HuH-7 (cell line): ENCODE data around the gene CCDC92.
A peak's percentile ranks its signal among the peaks of the same experiment; 100 is the strongest.

Source experiments
- DNase-seq: peaks from one replicate; pipeline ENCODE4 v3.0.0; 2011; ENCODE audit warnings: low spot score

Gene CCDC92

DNA sequence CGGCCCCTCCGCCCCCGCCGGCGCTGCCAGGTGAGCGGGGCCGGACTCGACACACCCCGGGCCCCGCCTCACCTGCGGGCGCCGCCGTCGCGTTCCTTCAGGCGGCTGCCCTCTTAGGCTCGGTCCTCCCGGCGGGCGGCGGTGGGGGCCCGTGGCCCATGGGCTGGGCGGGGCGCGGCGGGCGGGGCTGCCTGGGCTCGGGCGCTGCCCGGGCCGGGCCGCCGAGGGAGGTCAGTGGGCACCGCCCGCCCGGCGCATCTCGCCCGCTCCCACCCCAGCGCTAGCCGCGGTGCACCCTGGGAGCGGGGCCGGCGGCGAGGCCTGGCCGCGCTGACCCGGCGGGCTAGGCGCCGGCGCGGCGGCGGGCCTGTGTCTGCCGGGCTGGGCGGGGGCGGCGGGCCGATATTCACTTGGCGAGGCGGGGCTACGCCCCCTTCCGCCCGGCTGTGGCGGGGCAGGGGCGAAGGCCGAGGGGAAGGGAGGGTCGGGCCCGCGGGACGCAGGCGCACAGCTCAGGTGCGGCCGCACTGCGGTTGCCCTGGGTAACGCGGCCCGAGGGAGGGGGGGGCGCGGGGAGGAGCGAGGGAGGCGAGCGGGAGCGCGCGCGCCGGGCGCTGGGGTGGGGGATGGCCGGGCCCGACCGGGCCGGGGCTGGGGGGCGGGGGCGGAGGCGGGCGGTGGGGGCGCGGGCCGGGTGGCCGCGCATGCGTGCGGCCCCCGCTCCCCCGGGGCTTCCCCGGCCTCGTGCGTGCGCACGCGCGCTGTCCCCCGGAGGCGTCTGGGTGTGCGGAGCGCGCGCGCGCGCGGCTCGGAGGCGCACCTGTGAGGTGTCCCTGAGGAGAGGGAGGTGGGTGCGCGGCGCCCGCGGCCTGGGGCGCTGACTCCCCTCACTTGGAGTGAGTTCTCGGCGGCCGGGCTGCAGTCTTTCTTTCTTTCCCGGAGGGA, at the start of gene CCDC92, which contains the start of gene ZNF664:
Gene CCDC92 (minus strand): TSS at position 375 of the 945 bp plus-strand sequence. CDS start 28,526 bp downstream, outside the sequence.
Gene ZNF664 (plus strand): TSS at position 759 of the 945 bp plus-strand sequence. CDS start 38,930 bp downstream, outside the sequence.
- DNase-seq, result peak; percentile 93

DNA sequence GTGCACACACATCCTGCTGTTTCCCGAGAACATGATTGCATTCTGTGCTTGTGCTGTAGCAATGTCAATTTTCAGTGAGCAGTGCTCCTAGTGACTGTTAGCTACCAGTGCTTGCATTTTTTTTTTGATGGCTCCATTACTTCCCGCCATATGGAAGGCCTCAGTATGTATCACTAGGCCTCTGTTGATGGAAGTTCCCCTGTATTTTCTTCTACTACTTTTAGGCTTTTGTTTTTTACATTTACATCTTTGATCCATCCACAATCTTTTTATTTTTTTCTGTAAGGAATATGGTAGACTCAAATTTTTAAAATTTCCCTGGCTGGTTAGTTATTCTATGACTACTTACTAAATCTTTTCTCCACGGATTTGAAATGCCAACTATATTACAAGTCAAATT, 49.5 kb upstream of the CCDC92 start:
- DNase-seq, result no peak

DNA sequence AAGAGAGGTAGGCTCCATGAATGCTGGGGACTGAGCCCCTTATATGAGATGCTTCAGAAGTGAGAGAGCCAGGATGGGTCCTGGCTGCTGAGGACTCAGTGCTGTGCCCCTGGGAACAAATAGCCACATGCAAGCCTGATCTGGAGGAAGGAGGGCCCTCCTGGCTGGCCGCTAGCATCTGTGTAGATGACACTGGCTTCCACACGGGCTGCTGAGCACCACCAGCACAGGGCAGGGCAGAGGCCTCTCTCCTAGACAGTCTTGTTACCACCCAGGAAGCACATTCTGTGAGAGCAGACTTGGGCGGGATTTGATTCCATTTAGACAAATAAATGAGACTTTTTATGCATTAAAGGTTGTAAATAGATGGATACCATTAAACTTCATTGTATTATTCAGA, 48.4 kb upstream of the CCDC92 start:
- DNase-seq, result no peak

DNA sequence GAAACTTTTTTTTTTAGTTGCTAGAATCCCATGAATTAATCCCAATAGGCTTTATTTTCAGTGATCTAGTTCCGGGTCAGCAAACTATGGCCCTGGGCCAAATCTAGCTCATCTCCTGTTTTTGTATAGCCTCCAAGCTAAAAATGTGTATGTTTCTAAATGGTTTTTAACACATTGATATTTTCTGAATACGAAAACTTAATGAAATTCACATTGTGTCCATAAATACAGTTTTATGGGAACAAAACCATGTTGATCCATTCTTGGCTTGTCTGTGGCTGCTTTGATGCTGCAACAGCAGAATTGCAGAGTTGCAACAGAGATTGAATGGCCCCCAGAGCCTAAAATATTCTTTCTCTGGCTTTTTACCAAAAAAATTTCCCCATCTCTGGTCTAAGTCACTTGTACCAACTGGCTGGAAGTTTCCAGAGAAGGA, 47.9 kb upstream of the CCDC92 start:
- no peak for DNase-seq

DNA sequence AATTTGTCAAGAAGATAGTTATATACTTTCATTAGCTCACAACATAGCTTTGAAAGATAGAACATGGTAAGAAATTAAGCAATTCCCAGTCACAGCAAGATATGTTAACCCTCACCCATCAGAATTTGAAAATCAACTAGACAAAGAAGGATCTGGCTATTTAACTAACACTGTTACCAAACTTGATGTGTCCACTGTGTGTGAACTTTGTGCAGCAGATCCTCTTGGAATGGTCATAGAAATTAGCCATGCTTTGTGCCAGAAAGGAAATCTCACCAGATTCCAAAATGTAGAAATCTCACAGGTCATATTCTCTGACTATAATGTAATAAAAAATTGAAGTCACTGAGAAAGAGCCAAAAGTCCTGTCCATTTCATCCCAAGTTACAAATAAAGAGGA, 46.5 kb upstream of the CCDC92 start:
- DNase-seq, result no peak

- no peak for DNase-seq
Measured at GRCh38 chr12:124018539-124018938, 45.9 kb upstream of the CCDC92 start.

DNA sequence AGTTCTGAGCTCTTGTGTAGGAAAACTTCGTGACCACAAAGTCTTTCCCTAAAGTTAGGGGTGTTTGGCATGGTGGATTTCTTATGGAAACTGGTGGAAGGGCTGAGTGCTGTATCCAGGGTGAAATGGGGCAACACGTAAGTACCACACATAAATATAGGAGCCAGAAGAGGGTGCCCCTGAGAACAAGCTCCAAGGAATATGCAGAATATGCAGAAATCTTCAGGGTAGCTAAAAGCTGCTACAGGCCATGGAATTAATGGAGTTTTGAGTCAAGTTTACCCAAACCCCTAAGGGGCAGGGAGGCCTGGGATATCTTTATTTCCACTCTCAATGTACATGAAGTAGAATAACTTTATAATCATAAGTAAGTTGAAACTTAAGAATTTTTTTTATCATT, 44.4 kb upstream of the CCDC92 start:
- no peak for DNase-seq

- no peak for DNase-seq
Measured at GRCh38 chr12:124015494-124016461, 43.1 kb upstream of the CCDC92 start.

- no peak for DNase-seq
Measured at GRCh38 chr12:124013073-124013472, 40.4 kb upstream of the CCDC92 start.

DNA sequence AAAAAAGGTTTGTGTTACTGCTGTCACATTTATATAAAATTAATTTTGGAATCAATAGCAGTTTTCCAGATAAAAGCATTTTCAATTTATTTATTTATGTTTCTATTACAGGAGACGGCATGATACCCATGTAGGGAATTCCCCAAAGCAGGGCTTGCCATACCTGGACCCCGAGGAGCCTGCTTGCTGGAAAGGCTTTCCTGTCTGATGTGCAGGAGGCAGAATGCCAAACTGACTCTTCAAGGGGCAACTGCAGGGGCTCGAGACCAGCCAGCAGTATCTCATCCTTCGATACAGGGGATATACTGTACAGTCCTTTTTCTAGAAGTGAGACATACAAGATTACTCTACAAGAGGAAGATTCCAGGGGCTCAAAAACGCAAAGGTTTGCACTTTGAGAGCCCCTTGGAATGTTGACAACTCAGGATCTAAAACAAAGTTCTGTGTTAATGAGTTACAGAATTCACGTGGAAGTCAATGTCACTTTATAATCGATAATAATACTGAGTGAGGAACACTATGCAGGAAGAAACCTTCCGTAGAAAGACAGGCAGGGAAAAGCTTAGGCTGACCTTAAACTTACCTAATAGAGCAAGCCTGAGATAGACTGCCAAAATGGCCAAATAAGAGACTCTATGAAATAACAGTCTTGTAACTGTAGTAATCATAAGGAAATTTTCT, 38.9 kb upstream of the CCDC92 start:
- no peak for DNase-seq

- no peak for DNase-seq
Measured at GRCh38 chr12:124010687-124011086, 38.1 kb upstream of the CCDC92 start.

DNA sequence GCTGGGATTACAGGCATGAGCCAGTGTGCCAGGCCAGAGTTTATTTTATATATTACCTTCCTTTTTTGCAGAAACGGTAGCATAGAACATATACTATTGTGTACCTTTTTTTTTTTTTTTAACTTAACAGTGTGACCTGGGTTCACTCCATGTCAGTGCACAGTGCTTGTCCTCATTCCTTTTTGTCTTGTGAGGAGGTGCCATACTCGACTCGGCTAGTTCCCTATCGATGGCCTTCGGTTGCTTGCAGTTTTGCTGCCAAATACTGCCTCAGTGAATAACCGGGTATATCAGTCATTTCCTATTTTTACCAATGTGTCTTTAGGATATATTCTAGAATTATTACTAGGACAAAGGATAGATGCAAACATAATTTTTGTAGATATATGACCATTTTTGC, 37.1 kb upstream of the CCDC92 start:
- DNase-seq, result no peak

GRCh38 chr12:124008595-124008994, 36.0 kb upstream of the CCDC92 start:
- DNase-seq, result no peak

GRCh38 chr12:124007826-124008570, 35.4 kb upstream of the CCDC92 start:
- no peak for DNase-seq

DNA sequence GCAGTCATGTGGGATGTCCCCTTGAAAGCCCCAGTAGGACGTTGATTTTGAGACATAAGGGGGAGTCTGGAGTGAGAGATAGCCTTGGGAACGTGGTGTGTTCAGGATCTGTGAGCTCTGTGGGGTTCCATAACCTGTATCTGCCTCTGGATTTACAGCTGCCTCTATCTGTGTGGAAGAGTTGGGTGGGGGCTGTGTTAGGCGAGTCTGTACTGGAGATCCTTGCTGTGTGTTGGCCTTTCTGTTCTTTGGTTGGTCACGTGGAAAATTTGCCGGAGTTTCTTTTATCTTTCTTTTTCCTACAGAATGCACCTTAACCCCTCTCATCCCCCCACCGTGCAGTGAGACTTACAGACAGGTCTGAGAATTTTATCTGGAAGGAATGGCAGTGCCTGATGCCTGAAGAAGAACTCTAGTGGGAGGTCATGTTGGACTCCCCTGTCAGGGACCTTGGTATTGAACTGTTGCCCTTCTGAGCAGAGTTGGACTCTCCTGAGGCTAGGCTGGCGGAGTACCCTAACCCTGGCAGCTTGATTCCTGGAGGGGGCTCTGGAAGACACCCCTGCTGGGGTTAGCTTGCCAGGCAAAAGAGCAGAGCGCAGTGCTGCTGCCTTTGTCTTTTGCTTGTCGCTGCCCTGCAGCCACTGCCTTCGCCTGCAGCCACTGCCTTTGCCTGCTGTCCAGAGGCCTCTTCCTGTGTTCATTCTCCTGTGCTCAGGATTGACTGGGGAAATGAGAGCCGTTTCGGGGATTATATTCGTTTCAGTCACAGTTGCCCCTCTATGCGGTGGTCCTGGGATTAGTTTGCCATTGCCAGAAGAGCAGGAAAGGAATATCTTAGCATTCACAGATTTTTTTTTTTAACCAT, 34.4 kb upstream of the CCDC92 start:
- DNase-seq, result no peak

GRCh38 chr12:124006085-124006845, 33.6 kb upstream of the CCDC92 start:
- no peak for DNase-seq

DNA sequence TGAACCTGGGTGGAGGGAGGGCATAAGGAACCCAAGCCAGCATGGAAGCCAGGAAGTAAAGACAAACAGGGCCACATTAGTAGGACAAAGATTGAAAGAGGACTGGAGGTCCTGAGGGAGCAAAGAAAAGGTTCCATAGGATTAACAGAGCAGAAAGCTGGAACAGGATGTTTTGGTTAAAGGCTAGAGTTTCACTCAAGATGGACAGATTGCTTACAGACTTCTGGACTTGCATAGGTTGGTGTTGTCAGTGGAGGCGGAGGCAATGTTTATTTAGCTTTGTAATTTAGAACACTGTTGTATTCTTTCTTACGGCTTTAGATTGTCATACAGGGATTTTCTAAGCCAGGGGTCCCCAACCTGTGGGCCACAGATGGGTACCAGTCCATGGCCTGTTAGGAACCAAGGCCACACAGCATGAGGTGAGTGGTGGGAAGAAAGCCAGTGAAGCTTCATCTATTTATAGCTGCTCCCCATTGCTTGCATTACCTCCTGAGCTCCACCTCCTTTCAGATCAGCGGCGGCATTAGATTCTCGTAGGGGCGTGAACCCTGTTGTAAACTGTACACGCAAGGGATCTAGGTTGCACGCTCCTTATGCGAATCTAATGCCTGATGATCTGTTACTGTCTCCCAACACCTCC, 31.7 kb upstream of the CCDC92 start:
- no peak for DNase-seq

DNA sequence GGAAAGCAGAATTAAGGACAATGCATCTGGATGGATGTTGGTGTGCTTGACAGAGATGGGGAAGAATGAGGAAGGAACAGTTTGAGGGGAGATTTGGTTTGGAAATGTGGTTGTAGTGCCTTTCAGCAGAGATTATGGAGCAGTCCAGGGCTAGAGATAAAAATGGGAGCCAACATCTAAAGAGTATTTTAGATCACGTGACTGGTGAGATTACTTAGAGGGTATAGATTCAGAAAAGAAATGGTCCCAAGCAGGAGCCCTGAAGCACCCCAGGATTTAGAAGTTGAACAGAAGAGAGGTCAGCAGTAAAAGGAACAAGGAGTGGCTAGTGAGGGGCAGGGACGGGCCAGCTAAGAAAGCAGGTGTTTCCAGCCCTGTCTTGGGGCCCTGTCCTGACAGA, 30.0 kb upstream of the CCDC92 start:
- DNase-seq, result no peak
